RCC 7860 (cell line): ENCODE data around the gene CUL3.
"Not testable (repeated sequence)": the region's sequence is repeated elsewhere in the genome, so short reads cannot be mapped to it uniquely, and the experiment has no call there.

ENCODE experiments used
- DNase-seq: peaks from one replicate; pipeline ENCODE4 v3.0.0-alpha.2; 2015; ENCODE audit warnings: low spot score
- FAIRE-seq: peaks from 2 replicates; lab custom pipeline; 2012; peaks lifted over from hg19 to GRCh38; lab: Jason Lieb, UNC

Gene CUL3

DNA sequence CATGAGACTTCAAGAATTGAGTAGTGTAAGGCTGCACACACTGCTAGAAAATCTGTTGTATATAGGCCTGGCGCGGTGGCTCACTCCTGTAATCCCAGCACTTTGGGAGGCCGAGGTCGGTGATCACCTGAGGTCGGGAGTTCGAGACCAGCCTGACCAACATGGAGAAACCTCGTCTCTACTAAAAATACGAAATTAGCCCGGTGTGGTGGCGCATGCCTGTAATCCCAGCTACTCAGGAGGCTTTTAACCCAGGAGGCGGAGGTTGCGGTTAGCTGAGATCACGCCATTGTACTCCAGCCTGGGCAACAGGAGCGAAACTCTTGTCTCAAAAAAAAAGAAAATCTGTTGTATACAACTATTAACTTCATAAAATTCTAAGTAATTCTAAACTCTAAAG lies 2.1 kb downstream of the CUL3 start:
- DNase-seq, FAIRE-seq: not testable (repeated sequence)

- FAIRE-seq: no peak
- no peak for DNase-seq
Observed at GRCh38 chr2:224580248-224580647, 4.9 kb downstream of the CUL3 start.

DNA sequence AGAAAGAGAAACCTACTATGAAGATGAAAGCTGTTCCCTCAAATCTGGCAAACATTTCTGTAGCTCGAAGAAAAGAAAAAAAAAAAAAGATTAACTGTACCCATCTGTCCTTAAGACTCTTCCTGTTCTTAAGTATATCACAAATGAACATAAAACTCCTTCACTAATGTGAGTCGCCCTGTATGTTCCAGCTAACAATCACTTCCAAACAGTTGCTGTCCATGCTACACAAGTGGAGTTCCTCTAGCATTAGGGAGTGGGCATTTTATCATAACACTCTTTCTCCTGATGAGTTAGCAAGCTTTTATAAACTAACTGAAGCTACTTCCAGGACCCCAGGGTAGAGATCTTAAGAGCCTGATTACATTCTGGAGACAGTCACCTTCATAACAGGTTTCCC lies 5.8 kb downstream of the CUL3 start:
- DNase-seq (no peak), FAIRE-seq (no peak)

GRCh38 chr2:224577541-224577940 lies 7.6 kb downstream of the CUL3 start:
- DNase-seq: no peak
- no peak for FAIRE-seq

DNA sequence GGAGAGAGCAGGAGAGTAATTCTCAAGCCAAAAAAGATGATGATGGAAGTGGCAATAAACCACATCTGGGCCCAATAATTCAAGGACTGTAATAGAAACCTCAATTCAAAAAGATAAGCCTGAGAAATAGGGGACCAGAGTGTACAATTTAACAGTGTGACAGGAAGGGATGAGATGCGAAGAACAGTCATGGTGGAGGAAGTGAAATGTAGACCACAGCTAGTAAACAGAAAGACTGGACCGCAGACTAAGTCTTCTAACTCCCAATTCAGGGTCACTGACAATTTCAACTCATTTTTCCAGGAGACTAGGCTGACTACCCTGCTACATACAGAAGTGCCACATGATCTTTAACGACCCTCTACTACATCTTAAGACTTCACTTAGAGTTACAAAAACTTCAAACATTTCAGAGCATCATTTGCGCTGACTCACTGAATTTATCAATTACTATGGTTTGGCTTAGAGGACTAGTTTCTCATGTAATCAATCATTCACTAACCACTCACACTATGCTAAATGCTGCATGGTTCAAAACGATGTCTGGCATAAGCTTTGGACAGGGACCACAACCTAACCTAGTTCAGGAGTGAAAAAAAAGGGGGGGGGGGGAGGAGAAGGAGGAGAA lies 9.0 kb downstream of the CUL3 start:
- FAIRE-seq (no peak), DNase-seq (no peak)

DNA sequence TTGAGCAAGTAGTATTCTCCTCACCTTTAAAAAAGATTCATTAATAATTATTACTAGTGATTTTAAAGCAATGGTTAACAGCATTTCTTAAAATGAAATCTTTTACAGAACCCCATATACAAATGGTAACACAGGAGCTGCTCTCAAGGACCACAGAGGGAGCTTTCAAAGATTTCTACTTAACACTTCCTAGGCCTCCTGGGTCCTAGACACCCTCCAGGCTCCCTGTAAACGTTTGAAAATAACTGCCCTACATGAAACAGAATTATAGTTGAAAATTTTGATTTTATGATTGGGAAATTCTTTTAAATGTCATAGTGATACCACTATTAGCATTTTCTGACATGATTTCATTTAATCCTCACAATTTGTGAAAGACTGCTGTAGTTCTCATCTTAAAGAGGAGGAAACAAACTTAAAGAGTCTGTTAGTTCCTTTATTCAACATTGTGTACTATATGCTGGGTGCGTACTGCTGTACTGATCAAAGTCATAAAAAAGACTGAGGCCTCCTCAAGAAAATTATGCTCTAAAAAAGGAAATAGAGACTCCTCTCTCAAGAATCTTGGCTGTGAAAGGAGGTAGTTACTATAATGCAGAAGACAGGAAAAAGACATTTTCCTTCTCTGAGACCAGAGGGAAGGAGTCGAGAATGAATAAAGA lies 10.6 kb downstream of the CUL3 start:
- FAIRE-seq (no peak), DNase-seq (no peak)

GRCh38 chr2:224573724-224574123 lies 11.4 kb downstream of the CUL3 start:
- FAIRE-seq (no peak), DNase-seq (no peak)

DNA sequence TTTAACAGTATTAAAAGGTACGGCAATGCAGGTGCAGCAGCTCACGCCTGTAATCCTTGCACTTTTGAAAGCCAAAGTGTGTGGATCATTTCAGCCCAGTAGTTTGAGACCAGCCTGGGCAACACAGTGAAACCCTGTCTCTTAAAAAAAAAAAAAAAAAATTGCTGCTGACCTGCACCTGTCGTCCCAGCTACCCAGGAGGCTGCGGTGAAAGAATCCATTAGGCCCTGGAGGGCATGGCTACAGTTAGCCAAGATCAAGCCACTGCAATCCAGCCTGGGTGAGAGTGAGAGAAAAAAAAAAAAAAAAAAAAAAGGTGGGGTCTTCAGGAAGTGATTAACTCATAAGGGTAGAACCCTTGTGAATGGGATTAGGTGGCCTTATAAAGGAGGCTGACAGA lies 12.8 kb downstream of the CUL3 start:
- FAIRE-seq (no peak), DNase-seq (no peak)

- no peak for DNase-seq
- FAIRE-seq: no peak
Observed at GRCh38 chr2:224570328-224570993, 14.7 kb downstream of the CUL3 start.

DNA sequence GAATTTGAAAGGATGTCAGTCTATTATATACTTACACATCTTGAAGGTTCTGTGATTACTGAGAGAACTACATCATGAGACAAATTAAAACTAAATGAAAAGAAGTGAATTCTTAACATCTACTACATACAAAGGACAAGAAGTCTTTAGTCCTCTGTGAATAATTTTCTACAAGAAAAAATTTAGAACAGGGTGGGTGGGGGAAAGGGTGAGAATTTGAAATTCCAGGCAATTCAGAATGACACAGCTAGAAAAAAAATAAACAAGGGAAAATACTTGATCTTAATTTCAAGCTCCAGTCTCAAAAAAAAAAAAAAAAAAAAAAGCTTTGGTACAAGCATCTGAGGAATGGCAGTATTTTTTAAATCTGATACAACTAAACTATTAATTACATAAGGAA lies 15.5 kb downstream of the CUL3 start:
- FAIRE-seq: no peak
- DNase-seq: no peak

DNA sequence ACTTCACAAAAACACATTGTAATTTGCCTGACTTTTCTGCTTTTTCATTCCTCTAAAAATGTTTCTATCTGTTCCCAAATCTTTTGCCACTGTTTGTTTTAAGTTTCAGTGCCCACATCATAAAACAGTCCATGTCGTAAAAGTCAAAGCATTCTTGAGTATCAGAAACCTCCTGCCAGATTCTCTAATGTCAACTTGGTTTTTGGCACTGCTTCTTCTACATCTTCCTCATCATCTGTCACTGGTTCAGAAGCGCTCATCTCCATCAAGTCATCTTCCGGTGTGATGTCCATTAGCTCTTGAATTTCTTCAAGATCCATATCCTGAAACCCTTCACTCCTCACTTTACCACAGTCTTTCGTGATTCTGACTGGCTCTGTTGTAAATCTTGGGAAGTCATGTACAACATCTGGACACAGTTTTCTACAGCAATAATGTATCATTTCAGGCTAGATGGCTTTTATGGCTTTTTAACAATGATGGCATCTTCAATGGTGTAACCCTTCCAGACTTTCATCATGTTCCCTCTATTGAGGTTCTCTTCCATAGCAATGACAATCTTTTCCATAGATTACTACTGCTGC lies 19.6 kb downstream of the CUL3 start:
- DNase-seq: no peak
- FAIRE-seq: no peak

DNA sequence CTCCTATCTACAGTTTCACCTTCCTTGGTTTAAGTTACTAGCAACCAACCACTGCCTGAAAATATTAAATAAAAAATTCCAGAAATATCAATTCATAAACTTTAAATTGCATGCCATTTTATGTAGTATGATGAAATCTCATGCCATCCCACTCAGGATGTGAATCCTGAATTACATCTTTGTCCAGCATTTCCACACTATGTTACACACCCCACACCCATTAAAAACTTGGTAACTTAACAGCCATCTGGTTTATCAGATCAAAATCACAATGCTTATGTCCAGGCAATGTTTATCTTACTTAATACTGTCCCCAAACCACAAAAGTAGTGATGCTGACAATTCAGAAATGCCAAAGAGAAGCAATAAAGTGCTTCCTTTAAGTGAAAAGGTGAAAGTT lies 21.6 kb downstream of the CUL3 start:
- no peak for DNase-seq
- FAIRE-seq: no peak

DNA sequence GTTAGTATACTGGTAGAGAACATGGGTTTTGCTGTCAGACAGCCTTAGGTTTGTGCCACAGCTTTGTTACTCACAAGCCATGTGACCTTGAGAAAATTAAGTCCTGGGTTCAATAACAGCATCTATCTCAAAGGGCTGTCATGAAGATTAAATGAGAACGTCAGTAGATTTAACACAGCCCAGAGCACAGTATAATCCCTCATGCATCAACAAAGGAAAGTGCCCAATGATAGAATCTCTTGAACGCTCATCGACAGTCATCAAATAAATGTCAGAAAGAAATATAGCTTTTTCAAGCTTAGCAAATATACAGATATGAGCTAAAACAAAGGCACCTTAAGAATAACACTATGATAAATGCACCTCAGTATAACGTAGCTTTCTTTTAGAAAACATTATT lies 22.3 kb downstream of the CUL3 start:
- no peak for FAIRE-seq
- no peak for DNase-seq

GRCh38 chr2:224561234-224562005 lies 23.7 kb downstream of the CUL3 start:
- DNase-seq (no peak), FAIRE-seq (no peak)

GRCh38 chr2:224560549-224560948 lies 24.6 kb downstream of the CUL3 start:
- DNase-seq: no peak
- no peak for FAIRE-seq

DNA sequence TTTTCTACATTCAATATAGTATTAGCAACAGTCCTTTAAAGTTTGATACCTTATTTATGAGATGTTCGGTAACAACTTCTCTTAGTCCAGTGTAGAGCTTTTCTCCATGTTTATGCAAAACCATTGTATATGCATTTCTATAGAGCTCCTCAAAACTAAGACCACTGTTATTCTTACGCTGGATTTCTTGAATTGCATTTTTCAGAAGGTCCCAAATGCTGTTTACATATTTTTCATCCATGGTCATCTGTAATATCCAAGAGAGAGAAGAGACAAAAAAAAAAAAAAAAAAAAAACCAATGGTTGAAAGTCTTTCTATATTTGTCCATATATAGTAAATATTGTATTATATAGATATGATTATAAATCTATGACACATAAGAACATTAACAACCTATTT lies 27.6 kb downstream of the CUL3 start:
- no peak for DNase-seq
- FAIRE-seq: no peak

- FAIRE-seq (no peak), DNase-seq (no peak)
Observed at GRCh38 chr2:224556381-224556780, 28.8 kb downstream of the CUL3 start.

DNA sequence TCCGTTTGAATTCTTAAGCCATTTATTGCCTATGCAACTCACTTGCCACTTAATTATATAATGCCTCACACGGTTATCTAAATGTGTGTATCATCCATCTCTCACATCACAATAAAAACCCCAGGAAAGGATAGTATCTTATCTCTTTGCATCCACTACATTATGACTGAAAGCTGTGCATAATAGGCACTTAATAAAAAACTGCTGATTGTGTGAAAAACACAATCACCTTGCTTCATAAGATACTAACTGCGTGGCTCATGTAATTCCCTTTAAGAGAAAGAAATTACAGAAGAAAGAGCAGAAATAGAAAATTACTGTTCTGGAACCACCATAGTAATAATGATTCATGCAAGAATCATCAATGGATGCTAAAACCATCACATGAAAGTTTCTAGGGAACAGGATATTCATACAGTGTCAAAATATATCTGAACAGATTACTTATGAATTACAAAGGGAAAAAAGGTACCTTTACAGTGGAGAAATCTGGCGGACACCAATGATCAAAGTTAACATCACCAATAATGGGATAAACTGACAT lies 29.3 kb downstream of the CUL3 start:
- FAIRE-seq: peak; percentile 71

GRCh38 chr2:224552771-224553170 lies 32.4 kb downstream of the CUL3 start:
- DNase-seq (no peak), FAIRE-seq (no peak)

More for the DNA sequence above, 29.3 kb downstream of the CUL3 start:
- DNase-seq: no peak

DNA sequence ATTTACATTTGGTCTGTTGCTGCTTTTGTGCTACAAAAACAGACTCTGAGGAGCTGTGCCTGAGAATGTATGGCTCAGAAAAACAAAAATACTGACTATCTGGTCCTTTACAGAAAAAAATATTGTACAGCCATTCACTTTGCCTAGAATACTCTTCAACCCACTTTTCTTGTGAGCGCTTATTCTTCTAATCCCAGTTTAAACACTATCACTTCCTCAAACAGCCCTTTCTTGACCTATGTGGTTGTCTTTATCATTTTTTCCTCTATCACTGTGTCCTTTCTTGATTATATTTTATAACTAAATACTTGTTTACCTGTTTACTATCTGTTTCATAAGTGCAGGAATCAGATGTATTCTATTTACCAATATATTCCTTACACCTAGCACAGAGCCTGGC lies 33.5 kb downstream of the CUL3 start:
- no peak for DNase-seq
- no peak for FAIRE-seq

GRCh38 chr2:224546926-224547325 lies 38.2 kb downstream of the CUL3 start:
- no peak for FAIRE-seq
- no peak for DNase-seq
